Uterus (tissue), 2 donors: ENCODE data around the gene TIGD2.

ENCODE experiments used
- POLR2A ChIP-seq, 2 donors: fragments of 450-650 bp; IDR thresholded peaks; one replicate each; pipeline ENCODE4 v1.6.1; 2016; ENCODE audit warnings: antibody characterized with exemption in 2 of 2, mild to moderate bottlenecking in 1 of 2, moderate library complexity in 1 of 2
- TF ChIP-seq, protein P1 (sequence below), 4 experiments: fragments of 200-600 bp in 2 of 4; fragments of 450-650 bp in 2 of 4; sonication (generic) in 2 of 4; IDR thresholded peaks; one replicate each; pipeline ENCODE4 v1.5.1; 2016 to 2019; ENCODE audit warnings: antibody characterized with exemption in 4 of 4, mild to moderate bottlenecking in 2 of 4, moderate library complexity in 1 of 4

DNA sequence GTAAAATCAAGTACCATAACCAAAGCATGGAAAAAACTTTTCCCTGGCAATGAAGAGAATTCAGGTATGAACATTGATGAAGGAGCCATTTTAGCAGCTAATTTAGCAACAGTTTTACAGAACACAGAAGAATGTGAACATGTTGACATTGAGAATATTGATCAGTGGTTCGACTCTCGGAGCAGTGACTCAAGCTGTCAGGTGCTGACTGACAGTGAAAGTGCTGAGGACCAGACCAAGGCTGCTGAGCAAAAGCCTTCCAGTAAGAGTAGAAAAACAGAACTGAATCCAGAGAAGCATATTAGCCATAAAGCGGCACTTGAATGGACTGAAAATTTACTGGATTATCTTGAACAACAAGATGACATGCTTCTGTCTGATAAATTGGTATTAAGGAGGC is 2.8 kb downstream of the TIGD2 start:
- no peak for TF ChIP-seq POLR2A (IDR thresholded peaks at IDR 0.05)
- TF ChIP-seq, protein P1, sequence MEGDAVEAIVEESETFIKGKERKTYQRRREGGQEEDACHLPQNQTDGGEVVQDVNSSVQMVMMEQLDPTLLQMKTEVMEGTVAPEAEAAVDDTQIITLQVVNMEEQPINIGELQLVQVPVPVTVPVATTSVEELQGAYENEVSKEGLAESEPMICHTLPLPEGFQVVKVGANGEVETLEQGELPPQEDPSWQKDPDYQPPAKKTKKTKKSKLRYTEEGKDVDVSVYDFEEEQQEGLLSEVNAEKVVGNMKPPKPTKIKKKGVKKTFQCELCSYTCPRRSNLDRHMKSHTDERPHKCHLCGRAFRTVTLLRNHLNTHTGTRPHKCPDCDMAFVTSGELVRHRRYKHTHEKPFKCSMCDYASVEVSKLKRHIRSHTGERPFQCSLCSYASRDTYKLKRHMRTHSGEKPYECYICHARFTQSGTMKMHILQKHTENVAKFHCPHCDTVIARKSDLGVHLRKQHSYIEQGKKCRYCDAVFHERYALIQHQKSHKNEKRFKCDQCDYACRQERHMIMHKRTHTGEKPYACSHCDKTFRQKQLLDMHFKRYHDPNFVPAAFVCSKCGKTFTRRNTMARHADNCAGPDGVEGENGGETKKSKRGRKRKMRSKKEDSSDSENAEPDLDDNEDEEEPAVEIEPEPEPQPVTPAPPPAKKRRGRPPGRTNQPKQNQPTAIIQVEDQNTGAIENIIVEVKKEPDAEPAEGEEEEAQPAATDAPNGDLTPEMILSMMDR (IDR thresholded peaks at IDR 0.05) = no peak
